Activated CD4-positive, alpha-beta T cell treated with anti-CD3 and anti-CD28 coated beads, Interleukin-2, amount 10 ng/mL, durations not matched to agents 24 days and 14 days (primary cell): ENCODE results near the gene METRNL. TPM values are rescaled to one million over a fixed set of nuclear protein-coding genes. Genes with fewer than 3 reads are reported as not detected.
"Not testable (repeated sequence)": the region's sequence is repeated elsewhere in the genome, so short reads cannot be mapped to it uniquely, and the experiment has no call there.

ENCODE experiments used
- DNase-seq: peaks from one replicate; pipeline ENCODE4 v3.0.0; 2022
- H3K27ac Mint-ChIP-seq: one replicate; pipeline ENCODE4 v1.8.0; 2022; ENCODE audit warnings: mild to moderate bottlenecking, mixed read lengths
- H3K27me3 Mint-ChIP-seq: one replicate; pipeline ENCODE4 v1.8.0; 2022; ENCODE audit warnings: mixed read lengths
- H3K36me3 Mint-ChIP-seq: one replicate; pipeline ENCODE4 v1.8.0; 2022; ENCODE audit warnings: low read depth, mild to moderate bottlenecking, mixed read lengths
- H3K4me1 Mint-ChIP-seq: one replicate; pipeline ENCODE4 v1.8.0; 2021; ENCODE audit warnings: mixed read lengths
- H3K4me3 Mint-ChIP-seq: one replicate; pipeline ENCODE4 v1.8.0; 2022; ENCODE audit warnings: mild to moderate bottlenecking, moderate library complexity, mixed read lengths
- H3K9me3 Mint-ChIP-seq: one replicate; pipeline ENCODE4 v1.8.0; 2021; ENCODE audit warnings: mixed read lengths
- intact Hi-C: fragments of 100-400 bp; cut with micrococcal nuclease; formaldehyde crosslinking; loops from one replicate; pipeline ENCODE4 v1.15.1; 2023
- total RNA-seq: library from RNA; stranded (reverse); gene quantifications from 2 replicates; pipeline ENCODE4 v1.2.3, GENCODE V29; 2022

The METRNL gene, protein sequence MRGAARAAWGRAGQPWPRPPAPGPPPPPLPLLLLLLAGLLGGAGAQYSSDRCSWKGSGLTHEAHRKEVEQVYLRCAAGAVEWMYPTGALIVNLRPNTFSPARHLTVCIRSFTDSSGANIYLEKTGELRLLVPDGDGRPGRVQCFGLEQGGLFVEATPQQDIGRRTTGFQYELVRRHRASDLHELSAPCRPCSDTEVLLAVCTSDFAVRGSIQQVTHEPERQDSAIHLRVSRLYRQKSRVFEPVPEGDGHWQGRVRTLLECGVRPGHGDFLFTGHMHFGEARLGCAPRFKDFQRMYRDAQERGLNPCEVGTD
- total RNA-seq = 19.6 and 22.3 TPM in 2 replicates

GRCh38 chr17:83079352-83079747 is at the start of gene METRNL:
Gene METRNL (plus strand): TSS chr17:83079609. CDS start chr17:83079816, 207 bp downstream.
- peaks cover 19% of the 10 kb centered on the region for H3K27me3 Mint-ChIP-seq
- H3K4me3 Mint-ChIP-seq = peak within 1 kb of the TSS; percentile 68
- peak; percentile 89 for DNase-seq
- intact Hi-C loops = no loop called here
- H3K4me1 Mint-ChIP-seq = peaks cover 30% of the 10 kb centered on the region
- H3K9me3 Mint-ChIP-seq = no peaks in the 10 kb centered on the region
- peaks cover 10% of the 10 kb centered on the region for H3K36me3 Mint-ChIP-seq
- peak within 1 kb of the TSS; percentile 37 for H3K27ac Mint-ChIP-seq

DNA sequence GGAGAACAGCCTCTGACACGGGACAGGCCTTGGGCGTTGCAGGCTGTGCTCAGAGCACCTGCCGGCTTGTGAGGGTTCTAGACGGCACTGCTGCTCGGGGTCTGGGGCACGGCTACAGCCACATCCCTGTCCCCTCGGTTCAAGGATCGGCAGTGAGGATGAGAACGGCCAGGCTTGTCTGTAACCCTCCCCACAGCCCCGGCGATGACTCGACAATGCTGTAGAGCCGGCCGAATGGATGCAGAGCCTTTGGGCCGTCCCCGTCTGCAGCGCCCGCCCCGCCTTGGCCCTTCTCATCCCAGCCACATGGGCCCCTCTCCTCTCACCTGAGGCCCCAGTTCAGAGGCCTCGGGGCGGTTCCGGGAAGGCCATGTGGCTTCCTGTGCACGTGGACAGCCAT is 49.0 kb upstream of the METRNL start:
- DNase-seq = no peak
- H3K36me3 Mint-ChIP-seq = peaks cover 28% of the 10 kb centered on the region
- no peak overlapping the region for H3K27ac Mint-ChIP-seq
- no peaks in the 10 kb centered on the region for H3K9me3 Mint-ChIP-seq
- intact Hi-C loops = no loop called here
- H3K4me1 Mint-ChIP-seq = peaks cover 8% of the 10 kb centered on the region
- no peaks in the 10 kb centered on the region for H3K27me3 Mint-ChIP-seq
- H3K4me3 Mint-ChIP-seq = no peak overlapping the region

- intact Hi-C loops = no loop called here
- peaks cover 36% of the 10 kb centered on the region for H3K36me3 Mint-ChIP-seq
- no peak overlapping the region for H3K27ac Mint-ChIP-seq
- no peaks in the 10 kb centered on the region for H3K9me3 Mint-ChIP-seq
- no peak for DNase-seq
- no peak overlapping the region for H3K4me3 Mint-ChIP-seq
- no peaks in the 10 kb centered on the region for H3K4me1 Mint-ChIP-seq
- no peaks in the 10 kb centered on the region for H3K27me3 Mint-ChIP-seq
Observed at GRCh38 chr17:83031321-83031945, 48.0 kb upstream of the METRNL start.

GRCh38 chr17:83031946-83032451 is 47.4 kb upstream of the METRNL start:
- H3K27me3 Mint-ChIP-seq, H3K4me1 Mint-ChIP-seq, intact Hi-C loops, H3K9me3 Mint-ChIP-seq, H3K4me3 Mint-ChIP-seq, H3K27ac Mint-ChIP-seq, DNase-seq: not testable (repeated sequence)
- H3K36me3 Mint-ChIP-seq = peaks cover 38% of the 10 kb centered on the region

DNA sequence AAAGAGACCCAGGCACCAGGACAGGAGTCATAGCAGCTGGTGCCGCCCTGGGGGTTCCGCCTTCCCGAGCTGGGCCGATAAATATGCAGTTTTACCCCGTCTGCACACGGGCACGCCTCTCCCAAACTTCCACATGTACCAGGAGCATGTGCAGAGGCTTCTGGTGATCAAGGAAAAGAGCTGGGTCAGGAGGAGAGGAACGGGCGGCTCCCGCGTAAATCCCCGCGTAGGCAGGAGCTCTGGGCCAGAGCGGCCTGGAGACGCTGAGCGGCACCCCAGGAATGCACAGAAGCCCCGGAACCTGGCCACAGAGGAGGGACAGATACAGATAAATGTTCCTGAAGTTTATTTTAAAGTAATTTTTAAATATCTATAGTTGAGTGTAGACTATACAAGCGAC is 46.6 kb upstream of the METRNL start:
- no peak overlapping the region for H3K4me3 Mint-ChIP-seq
- H3K27me3 Mint-ChIP-seq = no peaks in the 10 kb centered on the region
- no peaks in the 10 kb centered on the region for H3K4me1 Mint-ChIP-seq
- H3K27ac Mint-ChIP-seq = no peak overlapping the region
- no peaks in the 10 kb centered on the region for H3K9me3 Mint-ChIP-seq
- DNase-seq = no peak
- H3K36me3 Mint-ChIP-seq = peaks cover 40% of the 10 kb centered on the region
- intact Hi-C loops = no loop called here

DNA sequence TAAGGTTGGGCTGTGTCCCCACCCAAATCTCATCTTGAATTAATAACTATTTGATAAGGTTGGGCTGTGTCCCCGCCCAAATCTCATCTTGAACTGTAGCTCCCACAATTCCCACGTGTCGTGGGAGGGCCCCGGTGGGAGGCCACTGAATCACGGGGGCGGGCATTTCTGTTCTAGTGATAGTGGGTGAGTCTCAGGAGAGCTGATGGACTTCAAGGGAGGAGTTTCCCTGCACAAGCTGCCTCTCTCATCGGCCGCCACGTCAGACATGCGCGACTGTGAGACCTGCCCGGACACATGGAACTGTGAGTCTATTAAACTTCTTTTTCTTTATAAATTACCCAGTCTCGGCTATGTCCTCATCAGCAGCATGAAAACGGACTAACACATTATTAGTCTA is 44.9 kb upstream of the METRNL start:
- H3K4me3 Mint-ChIP-seq = no peak overlapping the region
- H3K36me3 Mint-ChIP-seq = peaks cover 45% of the 10 kb centered on the region
- intact Hi-C loops = no loop called here
- H3K9me3 Mint-ChIP-seq = no peaks in the 10 kb centered on the region
- no peaks in the 10 kb centered on the region for H3K27me3 Mint-ChIP-seq
- H3K4me1 Mint-ChIP-seq = no peaks in the 10 kb centered on the region
- no peak overlapping the region for H3K27ac Mint-ChIP-seq
- DNase-seq = no peak

DNA sequence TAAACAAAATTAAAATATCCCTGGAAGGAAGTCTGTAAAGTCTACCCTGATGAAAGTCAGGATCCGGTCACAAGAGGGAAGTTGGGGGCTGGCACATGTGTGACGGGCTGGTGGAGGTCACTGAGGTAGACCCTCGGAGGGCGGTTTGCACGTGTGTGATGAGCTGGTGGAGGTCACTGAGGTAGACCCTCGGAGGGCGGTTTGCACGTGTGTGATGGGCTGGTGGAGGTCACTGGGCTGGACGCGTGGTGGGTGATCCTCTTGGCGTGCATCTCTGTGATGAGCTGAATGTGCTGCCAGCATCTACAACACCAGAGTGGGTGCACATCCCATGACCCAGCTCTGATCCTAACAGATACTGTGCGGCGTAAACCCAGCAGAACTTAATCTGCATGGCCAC is 43.7 kb upstream of the METRNL start:
- no peak overlapping the region for H3K4me3 Mint-ChIP-seq
- no peaks in the 10 kb centered on the region for H3K4me1 Mint-ChIP-seq
- H3K9me3 Mint-ChIP-seq = no peaks in the 10 kb centered on the region
- no peak for DNase-seq
- intact Hi-C loops = no loop called here
- H3K27ac Mint-ChIP-seq = no peak overlapping the region
- H3K36me3 Mint-ChIP-seq = peaks cover 55% of the 10 kb centered on the region
- no peaks in the 10 kb centered on the region for H3K27me3 Mint-ChIP-seq

DNA sequence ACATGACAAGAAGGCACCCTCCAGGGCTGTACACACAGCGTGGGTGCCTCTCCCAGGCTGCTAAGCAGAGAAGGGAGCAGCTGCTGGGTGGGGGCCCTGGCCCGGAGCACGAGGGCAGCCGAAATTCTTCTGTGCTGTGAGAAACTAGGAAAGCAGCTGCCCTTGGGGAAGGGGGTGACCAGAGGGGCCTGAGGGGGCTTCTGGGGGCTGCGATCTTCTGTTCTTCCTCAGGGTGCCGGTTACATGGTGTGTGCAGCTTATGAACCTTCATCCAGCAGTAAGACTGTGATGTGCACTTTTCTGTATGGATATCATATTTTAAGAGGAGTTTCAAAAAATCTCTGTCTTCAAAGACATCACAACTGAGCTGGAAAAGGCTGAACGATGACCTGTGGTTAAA is 43.2 kb upstream of the METRNL start:
- no peak for DNase-seq
- H3K36me3 Mint-ChIP-seq = peaks cover 59% of the 10 kb centered on the region
- no peak overlapping the region for H3K27ac Mint-ChIP-seq
- intact Hi-C loops = no loop called here
- H3K4me3 Mint-ChIP-seq = no peak overlapping the region
- H3K4me1 Mint-ChIP-seq = no peaks in the 10 kb centered on the region
- no peaks in the 10 kb centered on the region for H3K27me3 Mint-ChIP-seq
- peaks cover 3% of the 10 kb centered on the region for H3K9me3 Mint-ChIP-seq

GRCh38 chr17:83036666-83037065 is 42.7 kb upstream of the METRNL start:
- H3K27me3 Mint-ChIP-seq = no peaks in the 10 kb centered on the region
- no peak for DNase-seq

GRCh38 chr17:83037084-83037873 is 42.1 kb upstream of the METRNL start:
- H3K36me3 Mint-ChIP-seq = peaks cover 67% of the 10 kb centered on the region
- DNase-seq = no peak
- intact Hi-C loops = no loop called here

More at GRCh38 chr17:83036666-83037065, 42.7 kb upstream of the METRNL start:
- H3K27ac Mint-ChIP-seq = no peak overlapping the region
- no peak overlapping the region for H3K4me3 Mint-ChIP-seq
- H3K4me1 Mint-ChIP-seq = peaks cover under 1% of the 10 kb centered on the region
- H3K9me3 Mint-ChIP-seq = peaks cover 8% of the 10 kb centered on the region
- intact Hi-C loops = no loop called here
- peaks cover 63% of the 10 kb centered on the region for H3K36me3 Mint-ChIP-seq

DNA sequence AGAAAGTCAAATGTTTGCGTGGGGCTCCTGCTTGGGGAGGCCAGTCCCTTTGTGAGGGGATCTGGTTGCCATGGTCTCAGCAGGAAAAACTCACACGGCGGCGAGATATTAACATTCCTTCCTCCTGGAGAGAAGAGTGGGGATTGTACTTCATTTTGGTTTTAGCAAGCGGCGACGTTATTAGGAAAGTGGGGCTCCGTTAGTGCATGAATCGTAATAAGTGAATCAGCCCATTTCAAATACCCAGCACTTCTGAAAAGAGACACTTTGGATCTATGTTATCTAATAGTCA is 41.6 kb upstream of the METRNL start:
- no peak for DNase-seq
- no peaks in the 10 kb centered on the region for H3K27me3 Mint-ChIP-seq
- peaks cover 15% of the 10 kb centered on the region for H3K9me3 Mint-ChIP-seq
- H3K36me3 Mint-ChIP-seq = peaks cover 69% of the 10 kb centered on the region
- H3K27ac Mint-ChIP-seq = no peak overlapping the region
- intact Hi-C loops = no loop called here
- no peak overlapping the region for H3K4me3 Mint-ChIP-seq
- peaks cover 2% of the 10 kb centered on the region for H3K4me1 Mint-ChIP-seq

More at GRCh38 chr17:83037084-83037873, 42.1 kb upstream of the METRNL start:
- H3K9me3 Mint-ChIP-seq = peaks cover 10% of the 10 kb centered on the region
- no peak overlapping the region for H3K27ac Mint-ChIP-seq
- no peak overlapping the region for H3K4me3 Mint-ChIP-seq
- H3K4me1 Mint-ChIP-seq = peaks cover 2% of the 10 kb centered on the region
- no peaks in the 10 kb centered on the region for H3K27me3 Mint-ChIP-seq

GRCh38 chr17:83038983-83039382 is 40.4 kb upstream of the METRNL start:
- H3K27me3 Mint-ChIP-seq, H3K4me3 Mint-ChIP-seq, intact Hi-C loops, DNase-seq, H3K27ac Mint-ChIP-seq, H3K4me1 Mint-ChIP-seq: not testable (repeated sequence)
- Mint-ChIP-seq H3K9me3 (peaks cover 17% of the 10 kb centered on the region), H3K36me3 (peaks cover 75% of the 10 kb centered on the region)

DNA sequence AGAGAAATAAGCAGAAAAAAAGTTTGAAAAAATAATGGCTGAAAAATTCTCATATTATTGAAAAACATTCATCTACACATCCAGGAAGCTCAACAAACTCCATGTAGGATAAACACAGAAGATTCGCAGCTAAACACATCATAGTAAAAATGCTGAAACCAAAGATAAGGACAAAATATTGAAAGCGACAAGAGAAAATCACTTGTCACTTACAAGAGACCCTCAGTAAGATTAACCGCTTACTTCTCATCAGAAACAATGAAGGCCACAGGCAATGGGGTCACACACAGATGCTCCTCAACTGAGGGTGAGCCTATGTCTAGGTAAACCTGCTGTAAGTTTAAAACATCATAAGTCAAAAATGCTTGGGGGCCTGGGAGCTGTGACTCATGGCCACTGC is 38.1 kb upstream of the METRNL start:
- peaks cover 69% of the 10 kb centered on the region for H3K36me3 Mint-ChIP-seq
- intact Hi-C loops = no loop called here
- H3K9me3 Mint-ChIP-seq = peaks cover 20% of the 10 kb centered on the region
- peaks cover 7% of the 10 kb centered on the region for H3K4me1 Mint-ChIP-seq
- no peak for DNase-seq
- H3K27ac Mint-ChIP-seq = no peak overlapping the region
- no peaks in the 10 kb centered on the region for H3K27me3 Mint-ChIP-seq
- H3K4me3 Mint-ChIP-seq = no peak overlapping the region

DNA sequence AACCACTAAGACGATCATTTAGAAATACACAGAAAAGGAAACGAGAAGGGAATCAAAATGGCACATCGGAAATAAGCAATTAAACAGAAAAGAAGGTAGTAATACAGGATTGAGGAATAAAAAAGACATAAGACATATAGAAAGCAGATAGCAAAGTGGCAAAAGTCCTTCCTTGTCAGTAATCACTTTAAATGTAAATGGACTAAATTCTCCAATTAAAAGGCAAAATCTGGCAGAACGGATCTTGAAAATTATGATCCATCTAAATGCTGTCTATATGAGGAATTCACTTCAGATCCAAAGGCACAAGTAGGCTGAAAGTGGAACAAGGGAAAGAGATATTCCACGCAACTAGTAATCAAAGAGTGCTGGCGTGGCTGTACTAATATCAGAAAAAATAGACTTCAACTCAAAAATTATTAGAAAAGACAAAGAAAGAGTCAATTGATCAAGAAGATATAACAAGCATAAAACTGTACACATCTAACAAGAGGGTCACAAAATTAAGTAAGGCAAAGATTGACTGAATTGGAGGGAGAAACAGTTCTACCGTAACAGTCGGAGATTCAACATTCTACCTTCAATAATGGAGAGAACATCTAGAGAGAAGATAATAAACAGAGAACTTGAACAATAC is 36.8 kb upstream of the METRNL start:
- Mint-ChIP-seq H3K4me1 (peaks cover 12% of the 10 kb centered on the region), H3K36me3 (peaks cover 73% of the 10 kb centered on the region), H3K27ac (no peak overlapping the region), H3K9me3 (peaks cover 24% of the 10 kb centered on the region), H3K27me3 (no peaks in the 10 kb centered on the region), H3K4me3 (no peak overlapping the region)
- intact Hi-C loops = no loop called here
- DNase-seq = no peak
